Activated CD4-positive, CD25-positive, alpha-beta regulatory T cell treated with anti-CD3 and anti-CD28 coated beads, Interleukin-2, amount 50 U/mL, for 72 hours (primary cell): ENCODE data around the gene ANKRD13A.
"Not testable (repeated sequence)": the region's sequence is repeated elsewhere in the genome, so short reads cannot be mapped to it uniquely, and the experiment has no call there.

ENCODE experiments used
- DNase-seq: peaks from one replicate; pipeline ENCODE4 v3.0.0; 2021

The ANKRD13A gene

DNA sequence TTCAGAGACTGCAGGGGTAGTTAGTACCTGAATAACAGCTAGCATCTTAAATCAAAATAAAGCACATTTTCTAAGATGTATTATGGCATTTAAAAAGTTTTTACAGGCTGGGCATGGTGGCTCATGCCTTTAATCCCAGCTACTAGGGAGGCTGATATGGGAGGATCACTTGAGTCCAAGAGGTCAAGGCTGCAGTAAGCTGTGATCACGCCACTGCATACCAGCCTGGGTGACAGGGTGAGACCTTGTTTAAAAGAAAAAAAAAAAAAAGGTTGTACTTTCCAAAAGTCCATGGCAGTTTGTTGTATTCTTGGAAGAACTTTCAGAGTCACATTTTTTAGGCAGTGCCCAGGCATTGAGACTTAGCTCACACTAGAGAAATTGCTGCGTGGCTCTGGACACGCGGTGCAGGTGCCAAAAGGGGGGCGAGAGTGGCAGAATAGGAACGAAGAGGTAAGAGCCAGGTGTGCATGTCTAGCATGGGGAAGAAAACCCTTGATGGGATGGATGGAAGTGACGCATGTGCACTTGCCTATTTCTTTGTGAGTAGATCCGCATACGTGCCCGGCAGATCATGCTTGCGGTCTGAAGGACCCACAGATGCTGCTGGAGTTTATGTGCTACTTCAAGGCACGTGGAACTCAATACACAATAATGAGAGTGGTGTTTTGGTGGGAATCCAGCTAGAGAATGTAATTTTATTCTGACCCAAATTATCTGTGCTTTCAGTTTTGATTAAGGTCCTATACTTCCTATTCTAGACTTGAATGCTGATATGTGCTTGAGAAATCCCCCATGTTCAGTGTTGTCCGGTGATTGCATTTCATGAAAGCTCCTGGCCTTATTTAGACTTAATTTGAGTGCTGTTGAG lies 11.9 kb downstream of the ANKRD13A start:
- DNase-seq = no peak

DNA sequence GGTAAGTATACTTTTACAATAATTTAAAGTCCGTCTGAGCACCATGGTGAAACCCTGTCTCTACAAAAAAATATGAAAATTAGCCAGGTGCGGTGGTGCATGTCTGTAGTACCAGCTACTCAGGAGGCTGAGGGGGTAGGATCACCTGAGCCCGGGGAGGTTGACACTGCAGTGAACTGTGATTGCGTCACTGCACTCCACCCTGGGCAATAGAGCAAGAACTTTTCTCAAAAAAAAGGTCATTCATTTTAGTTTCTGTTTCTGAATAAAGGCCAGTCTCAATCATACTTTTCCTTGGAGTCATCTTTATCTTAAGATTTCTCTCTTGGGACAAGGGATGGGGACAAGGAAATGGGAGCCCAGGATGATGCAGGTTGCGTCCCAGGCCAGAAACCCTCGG lies 12.9 kb downstream of the ANKRD13A start:
- no peak for DNase-seq

DNA sequence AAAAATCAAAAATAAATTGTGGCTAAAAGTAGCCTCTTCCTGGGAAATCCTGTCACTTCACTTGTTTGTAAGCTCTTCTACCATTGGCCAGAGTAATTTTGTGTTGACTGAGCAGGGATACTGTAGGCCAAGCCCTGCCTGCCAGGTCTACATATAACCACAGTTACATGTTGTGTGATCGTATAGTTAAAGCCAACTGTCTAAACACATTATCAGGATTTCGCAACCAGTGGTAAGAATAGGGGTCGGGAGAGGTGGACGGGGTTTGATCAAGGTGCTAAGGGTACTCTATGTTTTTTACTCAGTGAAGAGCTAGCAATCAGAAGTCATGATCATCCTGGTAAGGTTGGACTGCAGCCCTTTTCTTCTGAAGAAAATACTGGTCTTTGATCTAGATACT lies 13.4 kb downstream of the ANKRD13A start:
- no peak for DNase-seq

DNA sequence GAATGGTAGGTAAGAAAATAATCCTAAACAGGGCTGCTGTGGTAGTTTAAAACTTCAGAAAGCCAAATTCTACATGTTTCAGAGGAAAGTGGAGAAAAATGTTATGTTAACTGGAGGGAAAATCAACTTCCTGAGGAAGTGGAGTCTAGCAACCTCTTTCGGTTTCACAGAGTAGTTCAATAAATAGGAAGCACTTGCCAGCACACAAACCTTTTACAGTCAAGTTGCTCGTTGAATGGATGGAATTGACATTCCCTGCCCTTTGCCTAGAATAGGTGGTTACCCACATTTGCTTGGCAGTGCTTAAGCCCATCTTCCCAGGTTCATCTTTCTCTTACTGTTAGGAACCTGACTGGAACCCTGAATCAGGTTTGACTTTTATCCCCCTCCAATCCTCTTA lies 15.9 kb downstream of the ANKRD13A start:
- no peak for DNase-seq

DNA sequence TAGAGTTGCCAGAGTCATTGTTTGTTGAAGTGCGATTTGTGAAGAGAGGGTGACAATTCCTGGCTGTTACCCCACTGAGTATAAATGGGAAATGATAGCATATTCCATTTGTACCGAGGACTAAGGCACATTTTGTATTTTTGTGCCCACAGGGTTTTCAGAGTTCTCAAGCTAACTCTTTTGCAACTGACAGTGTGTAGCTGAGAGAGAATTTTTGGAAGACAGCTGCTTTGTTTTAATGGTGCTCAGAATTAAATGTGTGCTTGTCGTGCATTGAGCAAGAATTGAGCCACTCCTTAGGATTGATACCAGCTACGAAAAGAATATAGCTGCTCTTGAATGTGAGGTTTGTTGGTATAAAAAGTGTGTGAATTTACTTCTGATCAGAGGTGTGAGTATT lies 21.7 kb downstream of the ANKRD13A start:
- DNase-seq = no peak

DNA sequence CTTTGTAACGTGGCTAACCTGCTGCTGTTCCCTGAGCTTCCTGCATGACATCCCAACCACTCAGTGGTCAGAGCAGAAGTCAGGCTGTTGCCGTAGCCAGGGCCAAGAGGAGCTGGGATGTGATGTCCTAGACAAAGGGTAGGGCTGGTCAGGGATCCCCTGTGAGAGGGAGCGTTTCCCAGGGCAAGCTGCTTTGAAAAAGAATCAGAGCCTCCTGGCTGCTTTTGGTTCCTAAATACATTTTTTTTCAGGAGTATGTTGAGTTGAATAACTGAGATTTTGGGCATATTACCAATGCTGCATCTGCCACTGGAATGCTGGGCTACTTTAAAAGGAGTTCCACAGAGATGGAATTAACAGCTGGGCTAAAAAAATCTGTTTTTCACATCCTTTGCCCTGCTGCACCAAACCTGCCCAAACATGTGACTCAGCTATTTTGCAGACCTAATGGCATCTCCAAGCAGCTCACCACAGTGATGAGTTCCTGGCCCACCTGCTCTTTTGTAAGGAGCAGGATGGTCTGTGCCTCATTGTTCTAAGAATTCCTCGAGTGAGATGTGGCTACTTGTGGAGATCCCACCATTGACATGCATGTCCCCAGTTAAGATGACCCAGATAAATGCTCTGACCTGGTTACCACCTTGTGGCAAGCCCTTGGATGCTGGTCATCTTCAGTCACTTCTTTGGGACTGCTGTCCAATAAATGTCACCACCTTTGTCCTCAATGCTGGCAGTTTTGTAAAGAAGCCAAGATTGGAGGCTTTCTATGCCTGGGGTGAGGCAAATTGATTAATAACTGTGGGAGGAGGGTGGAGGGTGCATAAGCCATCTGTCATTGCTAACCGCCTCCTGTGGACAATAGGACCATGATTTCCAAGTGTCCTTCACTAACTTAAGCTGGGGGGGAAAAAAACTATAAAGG lies 24.1 kb downstream of the ANKRD13A start:
- no peak for DNase-seq

DNA sequence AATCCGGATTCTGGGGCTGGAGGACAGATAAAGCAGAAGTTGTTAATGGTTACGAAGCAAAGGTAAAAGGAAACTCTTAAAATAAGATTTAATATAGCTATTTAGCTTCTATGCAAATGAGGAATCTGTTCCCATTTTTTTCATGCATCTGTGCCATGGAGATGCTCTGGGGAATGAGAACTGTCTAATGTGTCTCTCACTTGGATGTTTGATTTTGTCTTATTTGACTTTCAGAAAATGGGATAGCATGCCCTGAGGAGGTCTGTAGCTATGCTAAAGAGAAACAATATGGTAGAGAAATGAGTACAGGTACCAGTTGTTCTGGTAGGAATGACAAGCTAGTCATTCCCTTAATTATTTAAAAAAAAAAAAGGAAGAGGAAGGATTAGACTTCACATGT lies 24.8 kb downstream of the ANKRD13A start:
- no peak for DNase-seq

DNA sequence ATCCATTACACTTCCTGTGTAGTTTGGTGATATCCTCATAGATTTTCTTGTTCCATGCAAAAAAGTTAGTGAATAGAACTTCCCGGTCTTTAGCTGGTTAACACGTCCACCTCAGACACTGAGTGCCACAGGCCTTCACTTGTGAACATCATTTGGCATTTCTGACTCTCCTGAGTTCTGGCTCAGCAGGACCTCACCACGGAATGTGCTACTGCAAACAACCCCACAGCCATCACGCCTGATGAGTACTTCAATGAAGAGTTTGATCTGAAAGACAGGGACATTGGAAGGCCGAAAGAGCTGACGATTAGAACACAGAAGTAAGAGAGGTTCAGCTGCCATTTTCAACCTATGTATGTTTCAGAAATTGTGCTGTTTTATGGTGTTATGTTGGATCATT lies 29.1 kb downstream of the ANKRD13A start:
- no peak for DNase-seq

DNA sequence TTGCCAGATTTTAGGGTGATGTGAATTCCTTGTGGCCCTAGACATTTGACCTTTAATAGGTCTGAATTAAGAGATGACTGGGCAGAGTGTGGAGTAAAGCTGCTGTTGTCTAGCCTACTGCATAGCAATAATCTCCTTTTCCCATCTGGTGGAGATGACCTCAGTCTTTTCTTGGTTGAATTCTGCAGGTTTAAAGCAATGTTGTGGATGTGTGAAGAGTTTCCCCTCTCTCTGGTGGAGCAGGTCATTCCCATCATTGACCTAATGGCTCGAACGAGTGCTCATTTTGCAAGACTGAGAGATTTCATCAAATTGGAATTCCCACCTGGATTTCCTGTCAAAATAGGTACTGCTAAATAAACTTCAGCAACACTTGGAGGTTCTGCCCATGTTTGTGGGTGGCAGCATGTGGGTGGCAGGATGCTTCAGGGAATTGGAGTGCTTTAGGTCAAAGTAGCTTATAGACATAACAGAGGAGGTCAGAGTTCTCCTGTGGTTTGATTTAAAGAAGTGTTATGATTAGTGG lies 30.1 kb downstream of the ANKRD13A start:
- DNase-seq = no peak

DNA sequence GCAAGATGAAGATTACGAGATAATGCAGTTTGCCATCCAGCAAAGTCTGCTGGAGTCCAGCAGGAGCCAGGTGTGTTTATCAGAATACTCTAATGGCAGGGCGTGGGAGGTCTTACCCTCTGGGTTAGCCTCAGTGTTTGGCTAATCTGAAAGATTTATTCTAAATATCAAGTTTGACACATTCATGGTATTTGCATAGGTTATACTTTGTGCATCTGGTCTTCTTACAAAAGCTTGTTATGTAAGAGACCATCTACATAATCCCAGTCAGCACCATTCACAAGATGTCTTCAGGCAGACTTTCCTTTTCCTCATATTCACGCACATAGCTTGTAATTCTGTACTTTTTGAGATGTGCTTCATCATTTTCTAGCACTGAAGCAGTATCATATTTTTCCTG lies 34.7 kb downstream of the ANKRD13A start:
- DNase-seq = no peak

DNA sequence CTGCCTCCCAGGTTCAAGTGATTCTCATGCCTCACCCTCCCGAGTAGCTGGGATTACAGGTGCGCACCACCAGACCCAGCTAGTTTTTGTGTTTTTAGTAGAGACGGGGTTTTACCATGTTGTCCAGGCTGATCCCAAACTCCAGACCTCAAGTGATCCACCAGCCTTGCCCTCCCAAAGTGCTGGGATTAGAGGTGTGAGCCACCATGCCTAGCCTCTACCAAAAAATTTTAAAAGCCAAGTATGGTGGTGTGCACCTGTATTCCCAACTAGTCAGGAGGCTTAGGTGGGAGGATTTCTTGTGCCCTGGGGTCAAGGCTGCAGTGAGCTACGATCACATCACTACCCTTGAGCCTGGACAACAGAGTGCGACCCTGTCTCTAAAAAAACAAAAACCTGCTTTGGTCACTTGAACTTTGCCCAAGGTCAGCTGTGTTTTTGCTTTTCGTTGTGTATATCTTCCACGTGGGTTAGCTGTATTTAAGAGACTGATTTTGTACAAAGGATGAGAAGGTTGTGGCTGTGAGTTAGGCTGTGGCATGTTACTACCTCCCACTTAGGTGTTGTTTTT lies 36.4 kb downstream of the ANKRD13A start:
- no peak for DNase-seq

DNA sequence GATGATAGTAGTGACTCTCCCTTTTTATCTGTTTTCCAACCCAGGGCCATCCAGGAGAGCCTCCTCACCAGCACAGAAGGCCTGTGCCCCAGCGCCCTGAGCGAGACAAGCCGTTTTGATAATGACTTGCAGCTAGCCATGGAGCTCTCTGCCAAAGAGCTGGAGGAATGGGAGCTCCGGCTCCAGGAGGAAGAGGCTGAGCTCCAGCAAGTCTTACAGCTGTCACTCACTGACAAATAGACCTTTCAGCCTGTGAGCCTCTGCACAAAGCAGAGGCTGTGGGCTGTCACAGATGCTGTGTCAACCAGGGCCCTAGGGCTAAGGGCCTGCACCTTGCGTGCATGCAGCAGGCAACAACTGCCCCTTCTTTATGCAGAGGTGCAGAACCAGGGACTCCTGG lies 38.1 kb downstream of the ANKRD13A start:
- DNase-seq = no peak

DNA sequence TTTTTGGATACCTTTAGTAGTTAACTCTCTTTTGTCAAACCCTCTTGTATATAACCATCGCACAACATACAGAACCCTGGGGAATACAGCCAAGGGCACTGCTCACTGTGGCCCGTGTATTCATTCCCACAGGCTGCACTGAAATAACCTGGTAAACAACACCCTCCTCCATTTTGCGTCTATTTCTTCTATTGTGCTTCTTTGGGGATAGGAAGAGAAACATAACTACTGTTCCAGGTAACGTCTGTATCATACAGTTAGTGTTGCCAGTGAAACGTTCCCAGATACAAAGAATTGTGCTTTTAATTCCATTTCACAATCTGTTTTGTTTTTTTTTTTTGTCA lies 39.5 kb downstream of the ANKRD13A start:
- no peak for DNase-seq

DNA sequence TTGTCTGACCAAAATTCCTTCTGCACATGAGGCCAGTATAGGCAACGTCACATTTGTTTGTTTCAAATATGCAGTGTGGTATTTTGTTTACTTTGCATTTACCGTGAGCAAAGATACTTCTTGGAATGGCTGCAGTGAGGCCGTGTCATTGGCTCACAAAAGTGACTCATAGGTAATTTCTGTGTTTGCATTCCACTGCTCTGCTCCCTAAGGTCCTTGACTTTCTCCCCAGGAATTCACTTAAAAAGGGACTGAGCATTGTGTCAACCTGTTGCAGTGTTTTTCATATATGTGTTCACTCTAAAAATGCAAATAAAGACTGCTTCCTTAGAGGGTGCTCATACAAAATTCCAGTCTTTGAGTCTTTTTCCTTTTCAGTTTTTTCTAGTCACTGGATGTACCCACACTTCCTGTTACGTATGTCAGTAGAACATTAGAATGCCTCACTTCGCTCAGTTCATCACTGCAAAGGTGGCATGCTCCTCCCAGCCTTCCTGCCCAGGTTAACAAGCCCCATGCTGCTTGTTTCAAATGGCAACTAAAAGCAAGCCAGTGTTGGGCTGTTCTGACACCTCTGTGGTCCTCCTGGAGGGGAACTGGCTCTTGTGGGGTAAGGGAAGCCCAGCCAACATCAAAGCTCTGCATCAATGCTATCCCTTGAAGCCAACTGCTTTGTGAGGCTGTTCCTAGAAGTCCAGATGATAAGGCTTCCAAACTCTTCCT lies 40.0 kb downstream of the ANKRD13A start:
- DNase-seq = no peak

DNA sequence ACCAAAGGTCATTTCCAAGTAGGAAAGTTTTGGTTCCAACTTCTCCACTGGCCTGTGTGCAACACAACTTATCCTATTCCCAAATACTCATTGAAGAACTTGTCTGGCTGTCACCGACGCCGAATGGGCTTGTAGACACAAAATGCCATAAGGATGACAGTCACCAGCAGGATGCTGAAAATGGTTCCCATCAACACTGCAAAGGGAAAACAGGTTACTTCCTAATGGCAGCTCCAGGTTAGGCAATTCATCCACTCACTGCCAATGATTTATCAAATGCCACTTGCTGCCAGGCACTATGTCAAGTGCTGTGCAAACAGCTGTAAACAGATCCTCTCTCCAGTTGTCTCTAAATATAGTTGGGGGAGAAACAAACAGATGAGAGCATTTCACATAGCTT lies 43.0 kb downstream of the ANKRD13A start:
- no peak for DNase-seq

DNA sequence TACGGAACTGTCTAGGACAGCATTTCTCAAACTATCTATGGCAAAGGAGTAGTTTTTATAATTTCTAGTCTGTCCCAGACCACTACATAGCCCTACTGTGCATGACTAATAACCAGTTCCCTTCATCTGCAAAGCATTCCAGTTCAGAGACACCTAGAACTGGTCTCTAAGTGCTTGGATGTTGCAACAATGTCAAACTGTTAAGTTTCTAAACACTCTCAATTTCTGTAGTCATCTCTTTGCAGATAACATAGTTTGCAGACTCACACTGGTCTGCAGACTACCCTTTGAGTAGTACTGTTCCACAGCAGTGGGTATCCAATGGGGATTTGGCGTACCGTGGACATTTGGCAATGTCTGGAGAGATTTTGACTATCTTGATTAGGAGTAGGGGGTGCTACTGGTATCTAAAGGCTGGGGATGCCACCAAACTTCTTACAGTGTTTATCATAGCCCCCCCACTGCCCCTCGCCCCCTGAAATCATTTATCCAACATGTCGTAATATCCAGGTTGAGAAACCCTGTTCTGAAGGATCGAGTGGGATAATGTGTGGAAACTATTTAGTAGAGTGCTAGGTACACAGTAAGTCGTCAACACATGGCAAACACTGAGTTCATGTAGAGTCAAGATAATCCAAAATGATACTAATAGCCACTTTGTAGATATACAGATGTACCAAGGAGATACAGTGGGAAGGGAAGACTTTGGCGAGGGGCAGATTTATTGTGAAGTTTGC lies 47.4 kb downstream of the ANKRD13A start:
- no peak for DNase-seq

DNA sequence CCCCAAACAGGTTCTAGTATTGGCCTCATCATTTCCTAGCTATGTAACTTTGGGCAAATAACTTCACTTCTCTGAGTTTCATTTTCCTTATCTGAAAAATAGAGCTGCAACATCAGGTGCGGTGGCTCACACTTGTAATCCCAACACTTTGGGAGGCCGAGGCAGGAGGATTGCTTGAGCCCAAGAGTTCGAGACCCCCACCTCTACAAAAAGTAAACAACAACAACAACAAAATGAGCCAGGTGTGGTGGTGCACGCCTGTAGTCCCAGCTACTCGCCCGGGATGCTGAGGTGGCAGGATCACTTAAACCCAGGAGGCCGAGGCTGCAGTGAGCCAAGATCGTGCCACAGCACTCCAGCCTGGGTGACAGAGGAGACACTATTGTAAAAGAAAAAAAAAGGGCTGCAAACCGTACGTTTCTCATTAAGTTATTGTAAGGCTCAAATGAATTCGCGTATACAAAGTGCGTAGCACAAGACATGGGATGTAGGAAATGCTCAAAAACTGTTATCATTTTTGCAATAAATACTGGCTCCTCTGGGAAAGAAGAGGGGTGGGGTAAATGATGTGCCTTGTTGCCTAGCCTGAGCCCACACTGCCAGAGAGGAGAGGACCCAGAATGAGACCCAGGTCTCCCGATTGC lies 48.2 kb downstream of the ANKRD13A start:
- no peak for DNase-seq

DNA sequence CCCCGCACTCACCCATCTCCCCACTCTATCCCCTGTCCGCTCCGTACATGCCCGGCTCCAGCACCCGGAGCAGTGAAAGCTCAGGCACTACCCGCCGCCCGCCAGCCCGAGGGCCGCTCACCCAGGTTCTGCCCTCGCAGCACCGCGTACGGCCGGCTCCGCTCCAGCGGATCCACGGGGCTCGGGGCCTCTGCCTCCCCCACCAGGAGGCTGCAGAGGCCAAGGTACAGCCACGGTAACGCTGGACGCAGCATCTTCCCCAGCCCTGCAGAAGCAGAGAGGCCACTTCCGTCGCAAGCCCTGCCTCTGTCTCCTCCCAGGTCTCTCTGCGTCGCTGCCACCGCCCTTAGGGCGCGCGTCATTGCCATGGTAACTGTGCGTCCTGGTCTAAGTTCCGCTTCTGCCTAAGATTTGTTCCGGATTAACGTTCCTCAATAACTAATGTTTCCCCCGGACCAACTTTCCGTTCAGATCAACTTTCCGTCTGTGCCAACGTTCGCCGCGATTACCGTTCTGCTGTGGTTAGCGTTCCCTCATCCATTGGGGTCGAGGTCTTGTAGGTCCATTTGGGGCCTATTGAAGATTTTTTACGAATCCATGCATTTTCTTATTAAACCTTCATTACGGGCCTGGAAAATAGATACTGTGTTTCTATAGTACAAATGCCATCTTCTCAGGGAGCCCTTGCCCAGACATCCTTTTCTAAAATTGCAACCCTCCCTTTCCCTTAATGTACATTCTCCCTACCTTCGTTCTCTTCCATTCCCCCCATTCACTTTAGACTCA lies 49.2 kb downstream of the ANKRD13A start, which contains the start of gene C12orf76:
Gene C12orf76, minus strand, starts transcription at position 281 of the 786 bp plus-strand sequence. Its CDS starts 27 bp downstream, at position 254.
- peak; percentile 86 for DNase-seq

DNA sequence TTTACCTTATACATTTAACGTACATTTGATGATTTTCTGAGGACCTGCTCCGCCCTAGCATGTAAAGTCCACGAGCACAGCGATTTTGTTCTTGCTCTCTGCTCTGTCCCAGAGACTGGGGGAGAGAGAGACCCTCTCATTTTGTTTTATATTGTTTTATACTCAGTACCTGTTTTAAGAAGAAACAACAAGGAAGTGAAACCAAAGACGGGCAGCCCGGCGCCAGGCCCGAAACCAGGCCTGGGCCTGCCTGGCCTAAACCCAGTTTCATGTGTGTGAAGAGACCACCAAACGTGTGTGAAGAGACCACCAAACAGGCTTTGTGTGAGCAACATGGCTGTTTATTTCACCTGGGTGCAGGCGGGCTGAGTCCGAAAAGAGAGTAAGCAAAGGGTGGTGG lies 49.8 kb downstream of the ANKRD13A start:
- DNase-seq = not testable (repeated sequence)

DNA sequence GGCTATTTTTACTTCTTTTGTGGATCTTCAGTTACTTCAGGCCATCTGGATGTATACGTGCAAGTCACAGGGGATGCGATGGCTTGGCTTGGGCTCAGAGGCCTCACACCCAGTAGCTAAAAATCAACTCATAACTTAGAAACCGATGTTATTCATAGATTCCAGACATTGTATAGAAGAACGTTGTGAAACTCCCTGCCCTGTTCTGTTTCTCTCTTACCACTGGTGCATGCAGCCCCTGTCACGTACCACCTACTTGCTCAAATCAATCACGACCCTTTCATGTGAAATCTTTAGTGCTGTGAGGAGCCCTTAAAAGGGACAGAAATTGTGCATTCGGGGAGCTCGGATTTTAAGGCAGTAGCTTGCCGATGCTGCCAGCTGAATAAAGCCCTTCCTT lies 50.4 kb downstream of the ANKRD13A start:
- not testable (repeated sequence) for DNase-seq

DNA sequence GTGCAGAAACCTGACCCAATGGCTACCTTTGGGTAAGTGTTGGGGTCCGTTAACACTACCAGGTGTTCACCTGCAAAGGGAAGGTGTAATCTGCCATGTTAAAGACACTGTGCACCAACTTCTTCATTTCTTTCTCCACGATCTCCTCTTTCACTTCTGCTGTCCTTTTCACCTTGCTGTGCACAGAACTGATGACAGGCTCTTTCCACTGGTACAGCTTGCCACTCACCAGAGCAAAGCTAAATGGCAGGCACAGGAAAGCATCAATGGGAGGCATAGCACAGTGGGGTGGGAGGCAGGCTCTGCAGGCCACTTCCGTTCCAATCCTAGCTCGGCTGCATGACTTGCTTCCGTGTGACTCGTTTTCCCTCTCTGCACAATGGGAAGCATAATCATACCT lies 51.7 kb downstream of the ANKRD13A start:
- no peak for DNase-seq
